MM.1S (cell line): ENCODE results near the gene KCNJ18.
"Not testable (repeated sequence)": the region's sequence is repeated elsewhere in the genome, so short reads cannot be mapped to it uniquely, and the experiment has no call there.

ENCODE experiments used
- CTCF ChIP-seq: fragments of 300-600 bp; sonication (generic); IDR thresholded peaks from 2 replicates; pipeline ENCODE4 v1.5.1; 2016; ENCODE audit warnings: antibody characterized with exemption, low read length, mixed read lengths
- EZH2phosphoT487 ChIP-seq: fragments of 300-600 bp; sonication (generic); IDR thresholded peaks from 2 replicates; pipeline ENCODE4 v1.6.1; 2018; ENCODE audit warnings: antibody characterized with exemption, low read length

DNA sequence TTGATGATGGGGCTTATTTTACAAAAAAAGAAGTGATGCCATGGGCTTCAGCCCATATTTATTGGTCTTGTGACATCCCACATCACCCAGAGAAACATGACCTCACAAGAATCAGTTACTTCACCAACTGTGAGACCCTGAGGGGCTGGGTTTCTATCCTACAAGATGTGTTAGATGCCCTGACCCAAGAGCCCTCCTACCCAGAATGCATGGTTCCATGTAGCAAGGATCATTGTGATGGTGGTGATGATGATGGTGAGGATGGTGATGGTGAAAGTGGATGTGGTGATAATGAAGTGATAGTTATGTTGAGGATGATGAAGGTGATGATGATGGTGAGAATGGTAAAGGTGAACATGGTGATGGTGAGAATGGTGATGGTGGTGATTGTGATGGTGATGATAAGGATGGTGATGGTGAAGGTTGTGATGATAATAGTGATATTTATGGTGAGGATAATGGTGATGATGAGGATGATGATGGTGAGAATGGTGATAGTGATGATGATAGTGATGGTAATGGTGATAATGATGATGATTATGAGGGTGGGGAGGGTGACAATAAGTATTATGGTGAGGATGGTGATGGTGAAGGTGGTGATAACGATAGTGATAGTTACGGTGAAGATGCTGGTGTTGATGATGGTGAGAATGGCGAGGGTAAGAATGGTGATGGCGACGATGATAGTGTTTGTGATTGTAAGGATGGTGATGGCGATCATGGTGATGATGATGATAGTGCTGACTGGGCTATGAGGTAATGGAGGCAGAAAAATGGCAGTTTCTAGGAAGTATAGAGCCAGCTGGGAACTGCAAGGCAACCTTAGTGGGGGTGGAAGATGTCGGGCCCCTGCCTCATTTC, 28.5 kb upstream of the KCNJ18 start:
- not testable (repeated sequence) for TF ChIP-seq CTCF, EZH2phosphoT487
